Measurements from ENCODE around the gene TEX30.

DNA sequence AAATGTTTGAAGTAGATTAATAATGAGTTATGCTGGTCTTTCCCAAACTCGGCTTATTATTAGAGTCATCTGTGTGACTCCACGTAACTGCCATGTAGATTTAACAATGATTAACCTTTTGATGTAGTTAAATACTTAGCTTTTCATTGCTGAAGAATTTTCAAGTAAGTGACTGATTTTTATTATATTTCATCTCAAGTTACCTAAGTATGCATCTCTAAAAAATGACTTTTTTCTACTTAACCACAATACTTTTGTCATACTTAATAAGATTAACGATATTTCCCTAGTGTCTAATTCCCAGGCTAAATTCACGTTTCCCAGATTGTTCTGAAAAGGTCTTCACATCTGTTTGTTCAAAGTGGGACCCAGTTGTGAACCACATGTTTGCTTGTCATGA is 43.1 kb upstream of the TEX30 start:
- TF ChIP-seq, protein P1, sequence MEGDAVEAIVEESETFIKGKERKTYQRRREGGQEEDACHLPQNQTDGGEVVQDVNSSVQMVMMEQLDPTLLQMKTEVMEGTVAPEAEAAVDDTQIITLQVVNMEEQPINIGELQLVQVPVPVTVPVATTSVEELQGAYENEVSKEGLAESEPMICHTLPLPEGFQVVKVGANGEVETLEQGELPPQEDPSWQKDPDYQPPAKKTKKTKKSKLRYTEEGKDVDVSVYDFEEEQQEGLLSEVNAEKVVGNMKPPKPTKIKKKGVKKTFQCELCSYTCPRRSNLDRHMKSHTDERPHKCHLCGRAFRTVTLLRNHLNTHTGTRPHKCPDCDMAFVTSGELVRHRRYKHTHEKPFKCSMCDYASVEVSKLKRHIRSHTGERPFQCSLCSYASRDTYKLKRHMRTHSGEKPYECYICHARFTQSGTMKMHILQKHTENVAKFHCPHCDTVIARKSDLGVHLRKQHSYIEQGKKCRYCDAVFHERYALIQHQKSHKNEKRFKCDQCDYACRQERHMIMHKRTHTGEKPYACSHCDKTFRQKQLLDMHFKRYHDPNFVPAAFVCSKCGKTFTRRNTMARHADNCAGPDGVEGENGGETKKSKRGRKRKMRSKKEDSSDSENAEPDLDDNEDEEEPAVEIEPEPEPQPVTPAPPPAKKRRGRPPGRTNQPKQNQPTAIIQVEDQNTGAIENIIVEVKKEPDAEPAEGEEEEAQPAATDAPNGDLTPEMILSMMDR (IDR thresholded peaks at IDR 0.05) = no peak
- no peak for TF ChIP-seq POLR2A (IDR thresholded peaks at IDR 0.05)

Measured in right lobe of liver (tissue), 4 donors.